HEK293T (cell line): ENCODE measurements around the gene NECAB3.

Experiments
- ELF4 ChIP-seq: fragments of 450-650 bp; IDR thresholded peaks from 2 replicates; pipeline ENCODE4 v1.6.1; 2017; ENCODE audit warnings: antibody characterized with exemption
- FOXA1 ChIP-seq: fragments of 450-650 bp; IDR thresholded peaks from 2 replicates; pipeline ENCODE4 v1.6.1; 2016; ENCODE audit warnings: mild to moderate bottlenecking
- TARDBP ChIP-seq: fragments of 450-650 bp; IDR thresholded peaks from 2 replicates; pipeline ENCODE4 v1.6.1; 2016

GRCh38 chr20:33681728-33682353, 7.6 kb upstream of the NECAB3 start:
- TF ChIP-seq ELF4 = no peak
- TF ChIP-seq TARDBP = no peak
- no peak for TF ChIP-seq FOXA1
